Tongue (tissue), 2 donors: ENCODE measurements around the gene DDX59. TPM values are rescaled to one million over a fixed set of nuclear protein-coding genes. Genes with fewer than 3 reads are reported as not detected.

ENCODE experiments used
- DNase-seq: peaks from one replicate; pipeline ENCODE4 v3.0.0-alpha.2; 2015
- total RNA-seq: library from RNA; depleted of rRNA; stranded (reverse); fragments of >200 nt; gene quantifications from one replicate; pipeline ENCODE4 v1.2.3, GENCODE V29; 2014

Gene DDX59
- 29.0 TPM for total RNA-seq

- DNase-seq, result peak; percentile 98
These were observed at the start of gene DDX59 for GRCh38 chr1:200669314-200670241. Gene DDX59, minus strand, starts transcription at chr1:200669907. Its CDS starts 3,167 bp downstream, at chr1:200666740.

GRCh38 chr1:200714504-200715187, 44.9 kb upstream of the DDX59 start:
- DNase-seq, result no peak

- DNase-seq, result no peak
These were observed 40.5 kb upstream of the DDX59 start for GRCh38 chr1:200710166-200710565.

GRCh38 chr1:200708769-200709168, 39.1 kb upstream of the DDX59 start:
- DNase-seq, result no peak

GRCh38 chr1:200708161-200708560, 38.5 kb upstream of the DDX59 start:
- no peak for DNase-seq

- no peak for DNase-seq
These were observed 37.4 kb upstream of the DDX59 start for GRCh38 chr1:200707116-200707515.

- DNase-seq, result no peak
These were observed 36.6 kb upstream of the DDX59 start for GRCh38 chr1:200706111-200706814.

- DNase-seq, result no peak
These were observed 35.3 kb upstream of the DDX59 start for GRCh38 chr1:200704986-200705500.

- no peak for DNase-seq
These were observed 30.2 kb upstream of the DDX59 start for GRCh38 chr1:200699871-200700270.

- no peak for DNase-seq
These were observed 25.0 kb upstream of the DDX59 start for GRCh38 chr1:200694738-200695137.

- no peak for DNase-seq
These were observed 23.6 kb upstream of the DDX59 start for GRCh38 chr1:200693327-200693726.

- no peak for DNase-seq
These were observed 22.6 kb upstream of the DDX59 start for GRCh38 chr1:200692316-200692715.

- DNase-seq, result no peak
These were observed 16.9 kb upstream of the DDX59 start for GRCh38 chr1:200686620-200687019.

GRCh38 chr1:200684015-200684414, 14.3 kb upstream of the DDX59 start:
- no peak for DNase-seq

GRCh38 chr1:200683298-200683697, 13.6 kb upstream of the DDX59 start:
- DNase-seq, result no peak

- DNase-seq, result no peak
These were observed 11.5 kb upstream of the DDX59 start for GRCh38 chr1:200681231-200681630.

GRCh38 chr1:200676829-200677228, 7.1 kb upstream of the DDX59 start:
- no peak for DNase-seq

GRCh38 chr1:200675588-200675852, 5.8 kb upstream of the DDX59 start:
- DNase-seq, result no peak

GRCh38 chr1:200674838-200675587, 5.3 kb upstream of the DDX59 start:
- no peak for DNase-seq

- peak; percentile 48 for DNase-seq
These were observed 4.5 kb upstream of the DDX59 start for GRCh38 chr1:200673952-200674823.

GRCh38 chr1:200671235-200671786, 1.6 kb upstream of the DDX59 start:
- no peak for DNase-seq
